Astrocyte of the cerebellum (primary cell): ENCODE results near the gene SPNS1.

Experiments
- DNase-seq: peaks from one replicate; pipeline ENCODE4 v3.0.0-alpha.2; 2011; ENCODE audit warnings: low read depth
- H3K4me3 ChIP-seq: 2 replicates; pipeline ENCODE4 v1.5.1; 2011; ENCODE audit warnings: mild to moderate bottlenecking, low read depth, low read length, moderate library complexity
- in situ Hi-C: cut with HindIII; loops from 2 replicates; pipeline ENCODE4 v1.10.0; 2017; ENCODE audit warnings: low sequenced_read_pairs
- TF ChIP-seq, protein P1 (sequence below): IDR thresholded peaks from 2 replicates; pipeline ENCODE4 v1.5.1; 2012; ENCODE audit warnings: low read length, low read depth, moderate library complexity, mild to moderate bottlenecking; ENCODE audit errors: missing control alignments

The SPNS1 gene

GRCh38 chr16:29024278-29024677 lies 49.7 kb downstream of the SPNS1 start:
- TF ChIP-seq, protein P1, sequence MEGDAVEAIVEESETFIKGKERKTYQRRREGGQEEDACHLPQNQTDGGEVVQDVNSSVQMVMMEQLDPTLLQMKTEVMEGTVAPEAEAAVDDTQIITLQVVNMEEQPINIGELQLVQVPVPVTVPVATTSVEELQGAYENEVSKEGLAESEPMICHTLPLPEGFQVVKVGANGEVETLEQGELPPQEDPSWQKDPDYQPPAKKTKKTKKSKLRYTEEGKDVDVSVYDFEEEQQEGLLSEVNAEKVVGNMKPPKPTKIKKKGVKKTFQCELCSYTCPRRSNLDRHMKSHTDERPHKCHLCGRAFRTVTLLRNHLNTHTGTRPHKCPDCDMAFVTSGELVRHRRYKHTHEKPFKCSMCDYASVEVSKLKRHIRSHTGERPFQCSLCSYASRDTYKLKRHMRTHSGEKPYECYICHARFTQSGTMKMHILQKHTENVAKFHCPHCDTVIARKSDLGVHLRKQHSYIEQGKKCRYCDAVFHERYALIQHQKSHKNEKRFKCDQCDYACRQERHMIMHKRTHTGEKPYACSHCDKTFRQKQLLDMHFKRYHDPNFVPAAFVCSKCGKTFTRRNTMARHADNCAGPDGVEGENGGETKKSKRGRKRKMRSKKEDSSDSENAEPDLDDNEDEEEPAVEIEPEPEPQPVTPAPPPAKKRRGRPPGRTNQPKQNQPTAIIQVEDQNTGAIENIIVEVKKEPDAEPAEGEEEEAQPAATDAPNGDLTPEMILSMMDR = no peak
- no peak for DNase-seq
- in situ Hi-C loops = no loop called here
- no peak overlapping the region for H3K4me3 ChIP-seq

DNA sequence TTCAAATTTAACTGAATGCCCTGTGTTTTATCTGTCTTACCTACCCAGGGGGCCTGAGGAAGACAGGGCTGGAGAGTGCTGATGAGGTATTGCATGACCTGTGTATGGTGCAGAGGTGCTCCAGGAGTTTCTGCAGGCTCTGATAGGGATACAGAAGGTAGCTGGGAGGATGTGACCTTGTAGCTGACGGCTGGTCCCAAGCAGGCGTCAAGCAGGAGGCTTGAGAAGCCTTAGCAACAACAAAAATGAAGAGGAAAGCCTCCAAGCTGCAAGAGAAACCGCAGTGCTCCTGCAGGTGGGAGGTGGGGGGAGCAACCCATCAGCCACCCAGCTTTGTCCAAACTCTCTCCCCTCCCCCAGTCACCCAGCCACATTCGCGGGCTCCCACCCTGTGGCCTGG lies 50.6 kb downstream of the SPNS1 start:
- in situ Hi-C loops = no loop called here
- H3K4me3 ChIP-seq = no peak overlapping the region
- no peak for DNase-seq
- TF ChIP-seq, protein P1 = no peak

GRCh38 chr16:29025735-29026134 lies 51.2 kb downstream of the SPNS1 start:
- H3K4me3 ChIP-seq = no peak overlapping the region
- no peak for DNase-seq
- TF ChIP-seq, protein P1 = no peak
- in situ Hi-C loops = no loop called here

DNA sequence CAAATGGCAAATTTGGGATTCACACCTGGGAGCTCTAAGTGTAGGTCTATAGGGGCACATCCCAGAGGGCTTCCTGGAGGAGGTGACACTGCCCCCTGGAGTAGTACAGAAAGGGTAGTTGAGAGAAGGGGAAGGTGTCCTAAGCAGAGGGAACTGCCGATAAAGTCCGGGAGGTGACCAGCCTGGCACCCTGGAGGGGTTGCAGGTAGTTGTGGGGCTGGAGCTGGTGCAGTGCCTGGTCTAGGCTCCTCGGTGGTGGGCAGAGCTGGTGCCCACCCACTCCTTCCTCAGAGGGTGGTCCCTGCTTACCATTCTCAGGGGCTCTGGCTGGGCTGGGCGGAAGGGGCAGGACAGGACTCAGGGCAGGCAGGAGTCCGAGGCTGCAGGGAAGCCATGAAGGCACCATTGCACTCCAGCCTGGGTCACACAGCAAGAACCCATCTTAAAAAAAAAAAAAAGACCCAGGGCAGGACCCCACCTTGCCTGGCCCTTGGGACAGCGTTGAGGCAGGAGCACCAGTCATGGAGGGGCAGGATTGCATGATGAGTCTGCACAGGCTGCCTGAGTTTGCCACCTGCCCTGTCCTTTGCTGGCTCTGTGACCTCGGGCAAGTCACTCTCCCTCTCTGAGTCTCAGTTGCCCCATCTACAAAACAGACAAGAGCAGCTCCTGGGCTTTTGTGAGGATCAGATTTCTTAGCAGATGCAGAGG lies 54.0 kb downstream of the SPNS1 start:
- H3K4me3 ChIP-seq = no peak overlapping the region
- TF ChIP-seq, protein P1 = no peak
- no peak for DNase-seq
- in situ Hi-C loops = no loop called here

DNA sequence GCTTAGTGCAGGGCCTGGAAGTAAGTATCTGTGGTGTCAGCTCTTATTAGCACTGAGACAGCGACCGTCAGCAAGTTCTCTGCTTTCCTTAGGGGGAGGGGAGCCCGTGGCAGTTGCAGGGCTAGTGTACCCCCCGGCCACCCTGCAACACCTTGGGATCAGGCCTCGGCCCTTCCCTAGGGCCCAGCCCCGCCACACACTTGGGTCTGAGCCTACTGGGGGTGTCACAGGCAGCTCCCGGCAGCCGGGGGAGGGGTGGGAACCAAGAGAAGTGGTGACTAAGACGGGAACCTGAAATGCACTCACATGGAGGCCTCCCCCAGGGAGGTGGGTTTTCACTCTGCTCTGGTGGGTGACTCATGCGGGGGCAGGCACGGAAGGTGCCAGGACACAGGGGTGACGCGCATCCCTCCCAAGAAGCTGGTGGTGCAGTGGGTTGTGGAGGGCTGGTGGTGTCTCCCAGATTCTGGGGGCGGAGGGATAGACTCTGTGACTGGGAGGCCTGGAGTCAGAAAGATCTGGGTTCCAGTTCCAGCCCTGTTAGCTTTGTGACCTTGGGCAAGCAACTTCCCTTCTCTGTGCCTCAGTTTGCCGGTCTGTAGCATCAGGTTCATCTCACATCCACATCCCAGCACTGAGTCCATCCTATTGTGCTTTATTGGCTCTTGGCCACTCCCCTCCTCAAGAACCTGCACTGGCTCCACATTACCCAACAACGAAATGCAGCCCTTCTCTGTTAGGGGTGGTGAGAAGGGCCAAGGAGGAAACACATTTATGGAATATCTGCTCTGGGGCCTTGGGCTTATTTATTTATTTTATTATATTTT lies 54.8 kb downstream of the SPNS1 start:
- TF ChIP-seq, protein P1 = no peak

GRCh38 chr16:29030086-29030840 lies 55.7 kb downstream of the SPNS1 start:
- in situ Hi-C loops = no loop called here
- DNase-seq = no peak

More for the DNA sequence above, 54.8 kb downstream of the SPNS1 start:
- DNase-seq = peak; percentile 81
- no peak overlapping the region for H3K4me3 ChIP-seq
- in situ Hi-C loops = no loop called here

More at GRCh38 chr16:29030086-29030840, 55.7 kb downstream of the SPNS1 start:
- TF ChIP-seq, protein P1 = no peak
- no peak overlapping the region for H3K4me3 ChIP-seq
